Activated CD8-positive, alpha-beta memory T cell treated with anti-CD3 and anti-CD28 coated beads, Interleukin-2, amount 50 U/mL, for 1 hour (primary cell): ENCODE measurements around the gene REXO1.

Experiments
- DNase-seq: peaks from one replicate; pipeline ENCODE4 v3.0.0-alpha.2; 2020; ENCODE audit errors: extremely low read depth

Gene REXO1

DNA sequence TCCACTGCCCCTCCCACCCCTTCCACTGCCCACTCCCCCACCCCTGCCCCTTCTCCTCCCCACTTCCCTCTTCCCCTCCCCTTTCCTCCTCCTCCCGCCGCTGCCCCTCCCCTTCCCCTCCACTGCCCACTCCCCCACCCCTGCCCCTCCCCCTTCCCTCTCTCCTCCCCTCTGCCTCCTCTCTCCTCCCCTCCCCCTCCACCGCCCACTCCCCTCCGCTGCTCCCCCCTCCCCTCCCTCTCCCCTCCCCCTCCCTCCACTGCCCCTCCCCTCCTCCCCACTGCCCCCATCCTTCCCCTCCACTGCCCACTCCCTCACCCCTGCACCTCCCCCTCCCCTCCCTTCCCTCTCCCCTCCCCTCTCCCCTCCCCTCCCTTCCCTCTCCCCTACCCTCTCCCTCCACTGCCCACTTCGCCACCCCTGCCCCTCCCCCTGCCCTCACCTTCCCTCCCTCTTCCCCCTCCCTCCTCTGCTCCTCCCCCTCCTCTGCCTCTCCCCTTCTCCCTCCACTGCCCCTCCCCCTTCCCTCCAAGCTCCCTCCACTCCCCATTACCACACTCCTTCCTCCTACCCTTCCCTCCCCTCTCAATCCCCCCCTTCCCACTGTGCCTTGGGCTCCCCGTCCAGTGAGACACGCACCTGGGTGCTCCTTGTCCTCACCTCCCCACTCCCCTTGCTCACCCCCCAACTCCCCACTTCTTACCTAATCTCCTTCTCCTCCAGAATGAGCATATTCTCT is 58.1 kb downstream of the REXO1 start:
- DNase-seq, result no peak

DNA sequence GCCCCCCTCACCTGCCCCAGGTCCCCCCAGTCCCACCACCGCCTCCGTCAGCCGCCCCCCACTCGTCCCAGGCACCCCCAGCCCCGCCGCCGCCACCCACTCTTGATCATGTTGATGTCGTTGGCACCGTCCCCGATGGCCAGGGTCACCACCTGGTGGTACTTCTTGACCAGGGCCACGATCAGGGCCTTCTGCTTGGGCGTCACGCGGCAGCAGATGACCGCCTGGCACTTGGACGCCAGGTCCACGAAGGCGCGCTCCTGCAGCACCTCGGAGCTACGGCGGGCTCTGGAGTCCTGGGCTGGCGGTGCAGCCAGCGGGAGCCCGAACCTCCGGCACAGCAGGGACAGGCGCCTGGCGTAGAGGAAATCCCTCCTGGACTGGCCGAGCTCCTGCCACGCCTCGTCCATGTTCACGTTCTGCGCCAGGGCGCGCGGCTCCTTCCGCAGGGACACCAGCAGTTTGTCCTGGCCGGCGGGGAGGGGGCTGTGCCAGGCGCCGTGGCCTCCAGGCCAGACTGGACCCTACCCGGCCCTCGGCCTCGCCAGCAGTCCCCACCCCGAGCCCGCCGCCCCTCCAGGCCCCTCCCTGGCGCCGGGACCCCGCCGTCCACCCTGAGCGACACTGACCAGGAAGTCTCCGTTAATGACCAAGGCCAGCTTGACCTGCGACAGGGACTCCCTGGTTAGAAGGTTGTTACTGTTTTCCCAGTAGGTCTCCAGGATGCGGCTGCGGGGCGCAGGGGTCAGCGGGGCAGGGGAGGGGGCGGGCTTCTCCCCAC is 58.8 kb downstream of the REXO1 start:
- DNase-seq, result no peak

DNA sequence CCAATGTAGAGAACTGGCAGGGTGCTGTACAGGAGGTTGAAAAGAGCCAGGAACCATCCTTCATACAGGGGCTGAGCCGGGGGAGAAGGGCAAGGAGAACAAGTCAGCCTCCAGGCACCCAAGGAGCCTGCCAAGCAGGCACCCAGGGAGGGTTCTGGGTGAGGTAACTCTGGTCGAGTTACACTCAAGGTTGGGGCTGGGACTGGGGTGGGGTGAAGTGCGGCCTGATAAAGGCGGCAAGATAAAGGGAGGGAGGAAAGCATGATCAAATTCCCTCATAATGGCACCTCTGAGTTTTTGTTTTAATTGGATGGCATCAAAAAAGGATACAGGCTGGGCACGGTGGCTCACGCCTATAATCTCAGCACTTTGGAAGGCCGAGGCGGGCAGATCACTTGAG is 61.2 kb downstream of the REXO1 start:
- no peak for DNase-seq

DNA sequence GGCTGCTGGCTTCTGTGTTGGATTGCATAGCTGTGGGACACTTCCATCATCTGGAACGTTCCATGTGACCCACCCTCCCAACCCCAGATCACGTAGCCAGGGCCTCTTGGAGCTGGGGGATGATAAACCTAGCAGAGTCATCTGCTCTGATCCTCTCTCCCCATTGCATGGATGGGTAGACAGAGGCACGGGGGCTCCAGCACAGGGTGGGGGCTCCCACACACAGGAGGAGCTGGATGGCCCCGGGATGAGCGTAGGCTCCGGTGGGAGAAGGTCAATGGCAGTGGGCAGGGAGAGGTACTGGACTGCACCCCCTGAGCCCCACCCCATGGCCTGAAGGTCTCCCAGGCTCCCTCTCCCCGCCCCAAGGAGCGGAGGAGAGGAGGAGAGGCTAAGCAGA is 61.6 kb downstream of the REXO1 start:
- no peak for DNase-seq

DNA sequence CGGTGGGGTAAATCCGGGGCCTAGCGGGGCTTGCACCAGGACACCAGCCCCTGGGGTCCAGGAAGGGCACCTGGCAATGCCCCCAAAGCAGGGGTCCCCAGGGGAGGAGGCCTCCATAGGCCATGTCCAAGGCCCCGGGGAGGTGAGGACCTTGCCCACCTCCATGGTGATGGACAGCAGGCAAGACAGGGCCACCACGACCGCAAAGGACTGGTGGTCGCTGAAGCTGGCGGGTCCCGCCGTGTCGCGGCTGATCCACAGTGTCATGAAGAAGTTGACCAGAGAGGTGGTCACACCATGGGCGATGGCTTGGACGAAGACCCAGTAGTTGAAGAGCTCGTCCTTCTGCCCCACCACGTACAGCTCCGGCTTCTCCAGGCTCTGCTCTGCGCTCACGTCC is 63.0 kb downstream of the REXO1 start:
- DNase-seq, result no peak

DNA sequence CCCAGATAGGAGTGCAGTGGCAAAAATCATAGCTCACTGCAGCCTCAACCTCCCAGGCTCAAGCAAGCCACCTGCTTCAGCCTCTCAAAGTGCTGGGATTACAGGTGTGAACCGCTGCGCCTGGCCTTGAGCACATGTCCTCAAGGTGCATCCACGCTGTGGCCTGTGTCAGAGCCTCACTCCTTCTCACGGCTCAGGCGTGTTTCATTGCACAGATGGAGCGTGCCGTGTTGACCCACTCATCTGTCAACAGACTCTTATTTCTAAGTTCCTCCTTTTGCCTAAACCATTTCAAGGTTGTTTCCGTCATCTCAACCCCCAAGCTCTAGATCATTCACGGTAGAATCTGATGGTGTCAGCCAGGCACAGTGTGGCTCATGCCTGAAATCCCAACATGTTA is 64.4 kb downstream of the REXO1 start:
- no peak for DNase-seq

DNA sequence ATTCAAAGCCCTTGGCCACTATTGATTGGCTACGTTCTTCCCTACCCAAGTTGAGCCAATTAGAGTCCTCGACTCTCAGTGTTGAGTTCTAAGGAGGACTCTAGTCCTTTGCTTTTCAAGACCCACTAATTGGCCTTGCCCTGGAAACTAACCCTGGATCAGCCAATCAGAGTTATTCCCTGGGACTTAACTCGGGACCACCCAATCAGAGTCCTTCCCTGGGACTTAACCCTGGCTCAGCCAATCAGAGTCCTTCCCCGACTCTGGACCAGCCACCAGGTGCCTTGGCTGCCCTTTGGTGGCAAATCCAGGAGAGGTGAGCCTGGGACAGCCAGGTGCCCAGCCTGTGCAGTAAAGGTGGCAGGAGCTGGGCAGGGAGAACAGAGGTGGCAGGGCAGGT is 64.9 kb downstream of the REXO1 start:
- DNase-seq, result no peak

DNA sequence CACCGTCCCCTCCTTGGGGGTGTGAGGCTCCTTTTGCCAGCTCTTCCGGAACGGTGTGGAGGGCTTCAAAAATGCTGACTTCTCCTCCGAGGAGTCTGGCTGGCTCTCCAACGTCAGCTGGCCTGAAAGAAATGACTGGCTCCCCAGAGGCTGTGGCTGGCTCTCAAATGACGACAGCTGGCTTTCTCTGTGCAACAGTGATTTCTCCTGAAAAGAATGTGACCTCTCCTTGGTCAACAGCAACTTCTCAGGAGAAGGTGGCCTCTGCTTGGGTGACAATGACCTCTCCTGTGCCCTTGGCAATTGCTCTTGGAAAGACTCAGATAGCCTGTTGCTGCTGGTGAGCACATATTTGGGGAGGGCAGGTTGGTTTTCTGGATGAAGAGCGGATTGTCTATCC is 65.8 kb downstream of the REXO1 start:
- DNase-seq, result no peak

DNA sequence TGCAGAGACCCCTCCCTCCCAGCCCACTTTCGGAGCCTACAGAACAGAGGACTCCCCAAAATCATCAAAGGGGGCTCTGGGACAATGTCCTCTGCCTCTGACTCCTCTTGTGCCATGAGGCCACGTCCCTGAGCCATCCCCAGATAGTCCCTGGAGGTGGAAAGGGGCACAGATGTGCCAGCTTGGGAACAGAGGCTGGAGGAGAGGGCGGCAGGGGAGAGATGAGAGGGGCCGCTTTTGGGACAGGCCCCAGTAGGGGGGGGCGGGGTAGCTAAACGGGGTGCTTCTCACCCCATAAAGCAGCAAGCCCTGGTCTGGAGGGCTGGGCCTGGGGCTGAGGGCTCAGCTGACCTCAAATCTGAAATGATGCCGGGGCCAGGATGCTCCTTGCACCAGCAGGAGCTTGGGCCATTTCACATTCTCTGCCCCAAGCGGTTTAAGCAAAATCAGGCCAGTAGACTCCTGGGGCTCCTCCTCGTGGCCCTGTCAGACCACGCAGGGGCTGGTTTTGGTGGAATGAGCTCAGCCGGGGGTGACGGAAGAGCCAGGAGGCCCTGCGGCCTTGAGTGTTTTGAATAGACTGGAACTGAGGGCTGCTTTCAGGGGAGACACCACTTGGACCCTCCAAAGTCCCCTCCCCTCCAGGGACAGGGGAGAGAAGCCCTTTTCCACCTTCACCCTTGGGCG is 67.9 kb downstream of the REXO1 start:
- DNase-seq, result no peak

DNA sequence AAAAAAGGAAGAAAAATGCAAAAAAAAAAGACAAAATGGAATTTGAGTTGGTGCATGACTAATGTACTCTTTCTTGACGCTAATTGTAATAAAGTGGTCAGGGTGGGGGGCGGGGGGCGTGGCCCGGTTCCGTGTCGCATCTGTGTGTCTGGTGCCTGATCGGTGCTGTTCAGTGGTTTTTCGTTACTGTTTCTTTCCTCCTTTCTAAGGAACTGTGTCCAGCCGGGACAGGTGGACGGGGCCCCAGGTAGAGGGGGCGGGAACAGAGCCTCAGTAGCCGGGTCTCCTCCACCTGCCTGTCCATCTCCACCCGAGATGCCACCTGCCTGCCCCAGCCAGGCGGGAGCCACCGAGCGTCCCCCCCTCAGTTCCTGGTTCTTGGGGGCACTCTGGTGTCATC is 68.7 kb downstream of the REXO1 start:
- DNase-seq, result no peak

DNA sequence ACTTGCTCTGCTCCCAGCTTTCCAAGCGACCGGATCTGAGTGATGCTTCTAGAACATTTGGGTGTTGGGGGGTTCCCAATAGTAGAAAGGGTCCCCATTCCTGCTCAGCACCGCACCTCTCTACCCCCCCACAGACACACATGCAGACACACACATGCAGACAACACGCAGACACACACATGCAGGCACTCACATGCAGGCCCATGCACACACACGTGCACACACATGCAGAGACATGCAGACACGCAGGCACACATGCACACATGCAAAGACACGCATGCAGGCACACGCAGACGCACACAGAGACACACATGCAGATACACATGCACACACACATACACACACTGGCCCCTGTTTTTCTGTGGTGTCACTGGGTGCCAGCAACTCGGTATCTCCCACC is 71.1 kb downstream of the REXO1 start:
- DNase-seq, result no peak

DNA sequence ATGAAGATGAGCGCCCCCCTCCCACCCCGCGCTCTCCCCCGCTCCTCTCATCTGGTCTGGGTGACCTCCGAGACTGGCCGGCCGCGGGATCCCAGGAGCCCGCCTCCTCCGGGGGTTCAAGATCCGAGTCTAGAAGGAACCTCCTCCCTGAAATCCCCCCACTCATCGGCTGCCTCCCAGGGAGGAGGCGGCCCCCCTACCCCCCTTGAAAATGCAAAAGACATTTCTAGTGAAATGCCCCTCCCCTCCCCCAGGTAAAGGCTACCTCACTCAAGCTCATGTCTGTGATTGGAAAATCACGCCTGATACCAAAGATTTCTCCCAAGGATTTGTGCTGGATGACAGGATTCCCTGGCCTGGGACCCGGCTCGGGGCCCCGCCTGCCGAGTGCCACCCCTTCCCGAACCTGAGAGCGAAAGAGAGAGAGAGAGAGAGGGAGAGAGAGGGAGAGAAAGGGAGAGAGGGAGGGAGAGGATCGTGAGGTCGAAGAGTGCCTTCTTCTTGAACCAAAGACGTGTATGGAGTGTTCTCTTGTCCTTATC is 71.6 kb downstream of the REXO1 start:
- no peak for DNase-seq

DNA sequence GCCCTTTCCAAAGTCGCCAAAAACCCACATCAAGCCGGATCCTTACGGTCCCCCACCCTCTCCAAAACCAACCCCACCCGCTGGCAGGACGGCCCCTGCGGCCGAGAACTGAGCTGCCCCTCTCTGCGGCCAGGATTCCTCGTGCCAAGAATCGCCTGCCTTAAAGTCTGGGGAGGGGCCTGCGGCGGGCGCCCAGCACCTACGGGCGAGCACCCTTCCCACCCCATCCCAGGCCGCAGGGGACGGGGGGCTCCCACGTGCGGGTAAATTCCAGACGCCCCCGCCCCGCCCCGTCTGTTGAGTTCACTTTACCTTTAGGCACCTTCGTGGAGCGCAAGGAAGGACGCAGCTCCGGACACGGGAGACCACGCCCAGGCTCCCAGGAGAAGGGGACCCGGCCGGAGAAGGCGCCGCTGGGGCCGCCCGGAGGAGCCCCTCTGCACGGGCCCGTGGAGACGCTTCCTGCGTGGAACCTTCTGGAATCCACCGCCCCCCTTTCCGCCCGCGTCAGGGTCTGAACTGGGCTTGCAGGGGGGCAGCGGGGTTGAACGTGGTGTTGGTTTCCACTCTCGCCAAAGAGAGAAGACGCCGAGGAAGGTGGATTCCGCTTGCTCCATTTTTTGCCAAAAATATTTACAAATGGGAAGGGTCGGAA is 72.2 kb downstream of the REXO1 start:
- DNase-seq, result no peak

DNA sequence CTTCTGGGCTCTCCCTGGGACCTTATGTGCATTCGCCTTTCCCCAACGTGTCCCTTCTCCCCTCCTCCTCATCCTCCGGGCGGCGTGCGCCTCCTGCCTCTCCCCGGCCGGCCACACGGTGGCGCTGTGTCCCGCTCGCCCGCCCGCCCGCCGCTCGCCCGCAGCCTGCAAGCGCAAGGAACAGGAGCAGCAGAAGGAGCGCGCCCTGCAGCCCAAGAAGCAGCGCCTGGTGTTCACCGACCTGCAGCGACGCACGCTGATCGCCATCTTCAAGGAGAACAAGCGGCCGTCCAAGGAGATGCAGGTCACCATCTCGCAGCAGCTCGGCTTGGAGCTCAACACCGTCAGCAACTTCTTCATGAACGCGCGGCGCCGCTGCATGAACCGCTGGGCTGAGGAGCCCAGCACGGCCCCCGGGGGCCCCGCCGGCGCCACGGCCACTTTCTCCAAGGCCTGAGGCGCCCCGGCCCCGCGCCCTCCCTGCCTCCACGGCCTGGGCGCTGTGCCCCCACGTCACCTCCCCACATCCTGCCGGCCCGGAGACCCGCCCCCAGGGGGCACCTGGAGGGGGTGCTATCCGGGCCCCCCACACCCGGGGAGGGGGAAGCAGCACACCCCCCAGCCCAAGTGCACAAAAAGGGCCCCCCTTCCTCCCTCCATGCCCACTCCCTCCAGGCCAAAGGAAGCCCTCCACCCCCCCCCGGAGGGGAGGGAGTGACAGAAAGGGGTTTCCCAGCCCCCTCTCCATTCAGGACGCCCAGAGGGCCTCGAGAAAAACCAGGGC is 73.1 kb downstream of the REXO1 start:
- no peak for DNase-seq

DNA sequence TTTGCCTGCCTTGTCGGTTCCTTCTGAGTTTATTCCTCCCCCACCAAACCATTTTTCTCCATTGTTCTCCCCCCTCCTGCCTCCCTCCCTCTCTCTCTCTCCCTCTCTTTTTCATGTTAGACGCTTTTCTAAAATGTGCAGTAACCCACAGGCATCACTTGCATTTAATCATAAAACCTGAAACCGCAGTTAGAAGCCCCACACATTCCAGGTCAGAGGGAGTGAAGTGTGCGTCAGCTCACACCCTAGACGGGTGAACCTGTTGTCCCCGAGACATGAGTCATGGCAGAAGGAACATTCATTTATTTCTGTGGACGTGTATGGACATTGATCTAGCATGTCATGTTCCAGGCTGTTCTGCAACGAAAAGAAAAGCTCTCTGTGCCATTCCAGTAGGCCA is 75.1 kb downstream of the REXO1 start:
- DNase-seq, result no peak

DNA sequence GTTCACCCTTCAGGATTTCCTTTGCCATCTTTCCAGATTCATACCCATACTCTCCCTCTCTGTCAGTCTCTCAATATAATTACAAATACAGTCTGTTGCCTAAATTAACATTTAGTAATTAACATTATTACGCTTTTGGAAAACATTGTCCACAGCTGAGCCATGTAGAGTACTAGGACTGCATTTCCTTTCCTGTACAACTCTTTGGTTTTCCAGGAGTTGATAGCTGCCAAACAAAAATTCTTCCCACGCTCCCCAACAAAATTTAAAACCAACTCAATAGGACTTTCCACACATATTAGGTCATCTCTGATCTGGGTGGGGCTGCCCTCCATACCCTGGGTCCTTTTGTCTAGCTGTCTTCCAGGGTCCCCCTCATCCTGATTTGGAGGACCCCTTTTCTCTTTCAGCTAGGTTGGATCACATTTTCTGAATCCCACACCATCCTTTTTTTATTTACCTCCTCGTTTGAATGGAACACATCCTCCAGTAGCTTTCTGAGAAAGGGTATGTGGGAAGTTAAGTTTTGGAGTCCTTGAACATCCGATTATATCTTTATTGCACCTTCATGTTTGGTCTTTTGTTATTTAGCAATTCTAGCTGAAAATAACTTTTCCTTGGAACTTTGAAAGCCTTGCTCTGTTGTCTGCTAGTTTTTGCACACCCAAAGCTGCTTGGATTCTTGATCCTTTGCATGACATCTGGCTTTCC is 77.3 kb downstream of the REXO1 start:
- DNase-seq, result no peak

DNA sequence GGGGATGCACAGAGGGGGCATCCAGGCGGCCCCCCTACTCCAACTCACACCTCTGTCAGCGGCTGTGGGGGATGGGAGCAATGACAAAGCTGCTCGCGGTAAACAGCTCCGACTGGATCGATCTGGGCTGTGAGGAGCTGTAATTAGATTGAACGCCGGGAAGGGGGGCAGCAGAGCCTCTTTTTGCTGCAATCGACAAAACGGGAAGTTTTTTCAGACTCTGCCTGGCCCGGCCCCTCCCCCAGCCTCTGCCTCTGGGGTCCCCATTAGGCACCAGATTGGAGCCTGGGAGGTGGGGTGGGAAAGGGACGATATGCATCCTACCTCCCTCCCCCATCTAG is 78.7 kb downstream of the REXO1 start:
- DNase-seq, result no peak

DNA sequence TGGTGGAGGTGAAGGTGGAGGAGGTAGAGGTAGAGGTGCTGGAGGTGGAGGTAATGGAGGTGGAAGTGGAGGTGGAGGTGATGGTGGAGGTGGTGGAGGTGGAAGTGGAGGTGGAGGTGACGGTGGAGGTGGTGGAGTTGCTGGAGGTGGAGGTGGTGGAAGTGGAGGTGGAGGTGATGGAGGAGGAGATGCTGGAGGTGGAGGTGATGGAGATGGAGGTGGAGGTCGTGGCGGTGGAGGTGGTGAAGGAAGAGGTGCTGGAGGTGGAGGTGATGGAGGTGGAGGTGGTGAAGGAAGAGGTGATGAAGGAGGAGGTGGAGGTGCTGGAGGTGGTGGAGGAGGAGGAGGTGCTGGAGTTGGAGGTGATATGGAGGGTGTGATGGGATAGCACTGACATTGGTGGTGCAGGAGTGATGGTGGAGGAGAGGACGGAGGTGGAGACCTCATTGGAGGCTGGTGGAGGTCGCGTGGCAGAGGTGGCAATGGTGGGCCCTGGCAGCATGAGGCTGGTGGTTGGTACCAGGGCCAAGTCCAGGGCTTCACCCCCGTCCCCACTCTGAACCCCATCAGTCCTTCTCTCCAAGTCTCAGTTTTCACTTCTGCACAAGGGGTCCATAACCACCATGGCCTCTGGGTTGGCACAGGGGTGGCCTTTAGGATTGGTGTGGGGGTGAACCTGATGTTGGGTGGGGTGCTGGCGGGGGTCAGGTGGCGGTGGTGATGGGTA is 79.2 kb downstream of the REXO1 start:
- no peak for DNase-seq

DNA sequence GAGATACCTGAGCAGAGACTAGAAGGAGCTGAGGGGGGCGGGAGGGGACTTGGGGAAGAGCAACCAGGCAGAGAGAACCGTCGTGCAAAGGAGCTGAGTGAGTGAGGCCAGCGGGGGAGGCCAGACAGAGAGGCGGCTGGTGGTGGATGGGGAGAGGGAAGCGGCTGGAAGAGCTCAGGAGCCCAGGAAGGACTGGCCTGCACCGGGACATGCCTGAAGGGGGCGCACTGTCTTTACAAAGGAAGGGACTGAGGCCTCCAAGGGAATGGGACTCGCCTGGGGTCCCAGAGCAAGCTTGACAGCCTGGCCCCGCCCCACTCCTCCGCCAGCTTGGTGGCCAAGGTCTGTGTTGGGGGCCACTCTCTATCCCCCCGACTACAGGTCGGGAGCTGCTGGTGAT is 80.0 kb downstream of the REXO1 start:
- DNase-seq, result no peak

DNA sequence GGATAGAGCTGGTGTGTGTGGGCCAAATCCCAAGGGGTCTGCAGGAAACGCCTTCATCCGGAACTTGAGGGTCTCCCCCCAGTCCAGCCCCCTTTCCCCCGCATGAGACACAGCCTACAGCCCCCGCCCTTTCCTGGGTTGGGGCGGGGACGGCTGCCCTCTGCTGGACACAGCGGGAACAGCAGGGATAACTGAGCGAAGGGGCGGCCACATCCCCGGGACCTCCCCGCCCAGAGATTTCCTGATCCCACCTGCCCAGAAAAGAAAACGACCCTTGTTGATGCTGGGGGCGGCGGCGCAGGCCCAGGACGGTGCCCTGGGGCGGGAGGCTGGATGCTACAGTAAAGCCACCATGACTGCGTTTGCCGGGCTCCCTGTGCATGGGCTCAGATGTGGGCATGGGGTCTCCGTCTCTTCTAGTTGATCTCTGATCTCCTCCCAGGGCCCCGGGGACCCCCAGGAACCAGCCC is 80.8 kb downstream of the REXO1 start:
- no peak for DNase-seq
